PC-3 (cell line): ENCODE data around the gene NHSL1. TPM values are rescaled to one million over a fixed set of nuclear protein-coding genes. Genes with fewer than 3 reads are reported as not detected.

Experiments used
- ATAC-seq: fragments of 200-7000 bp; cut with Tn5 transposase; 2 replicates; pipeline ENCODE4 v1.9.1; 2020; ENCODE audit warnings: mild to moderate bottlenecking, moderate library complexity
- BruUV-seq: library from RNA; stranded (reverse); fragments of 400-500 nt; replicated peaks from 2 replicates; lab custom pipeline; 2021; lab: Mats Ljungman, UMichigan
- CTCF ChIA-PET: fragments of 300-600 bp; sonication (Branson Sonifier 250); formaldehyde crosslinking; loops from one replicate; lab custom pipeline; 2022; ENCODE audit warnings: antibody characterized with exemption; lab: Charles Lee
- POLR2A ChIA-PET: fragments of 300-600 bp; sonication (Branson Sonifier 250); formaldehyde crosslinking; loops from one replicate; lab custom pipeline; 2022; ENCODE audit warnings: antibody characterized with exemption; ENCODE audit not compliant: unreplicated experiment; lab: Charles Lee
- DNase-seq: peaks from one replicate; pipeline ENCODE4 v3.0.0-alpha.2; 2015
- H2AFZ ChIP-seq: fragments of 300-600 bp; sonication (generic); 2 replicates; pipeline ENCODE4 v1.6.0; 2016; ENCODE audit warnings: antibody characterized with exemption, low read length
- H3F3A ChIP-seq: fragments of 300-600 bp; sonication (generic); one replicate; pipeline ENCODE4 v1.6.0; 2017; ENCODE audit warnings: antibody characterized with exemption, low read length, control low read depth, mild to moderate bottlenecking; ENCODE audit not compliant: unreplicated experiment
- H3K27ac ChIP-seq: fragments of 300-600 bp; sonication (generic); 2 replicates; pipeline ENCODE4 v1.5.1; 2016; ENCODE audit warnings: mild to moderate bottlenecking, low read length
- H3K27me3 ChIP-seq: fragments of 300-600 bp; sonication (generic); 2 replicates; pipeline ENCODE4 v1.6.1; 2016; ENCODE audit warnings: low read length, mixed read lengths
- H3K36me3 ChIP-seq: fragments of 300-600 bp; sonication (generic); 2 replicates; pipeline ENCODE4 v1.6.1; 2016; ENCODE audit warnings: low read depth, mixed run types, low read length, mixed read lengths
- H3K4me1 ChIP-seq: fragments of 300-600 bp; sonication (generic); 2 replicates; pipeline ENCODE4 v1.5.1; 2016; ENCODE audit warnings: low read length; ENCODE audit not compliant: insufficient read depth
- H3K4me2 ChIP-seq: fragments of 300-600 bp; sonication (generic); 2 replicates; pipeline ENCODE4 v1.6.0; 2016; ENCODE audit warnings: low read length
- H3K4me3 ChIP-seq: fragments of 300-600 bp; sonication (generic); 2 replicates; pipeline ENCODE4 v1.5.1; 2016; ENCODE audit warnings: mild to moderate bottlenecking, low read length, mixed read lengths
- H3K79me2 ChIP-seq: fragments of 300-600 bp; sonication (generic); 2 replicates; pipeline ENCODE4 v1.6.1; 2017; ENCODE audit warnings: low read length, mixed read lengths
- H3K9ac ChIP-seq: fragments of 300-600 bp; sonication (generic); 2 replicates; pipeline ENCODE4 v1.6.0; 2016; ENCODE audit warnings: mild to moderate bottlenecking, low read length
- H3K9me2 ChIP-seq: fragments of 300-600 bp; sonication (generic); replicated peaks from 2 replicates; pipeline ENCODE4 v1.6.1; 2016; ENCODE audit warnings: mixed run types, low read length, mixed read lengths
- H3K9me3 ChIP-seq: fragments of 300-600 bp; sonication (generic); 2 replicates; pipeline ENCODE4 v1.6.1; 2016; ENCODE audit warnings: low read length, mixed read lengths
- H4K20me1 ChIP-seq: fragments of 300-600 bp; sonication (generic); 2 replicates; pipeline ENCODE4 v1.6.1; 2016; ENCODE audit warnings: low read length, mixed read lengths
- CTCF ChIP-seq: fragments of 300-600 bp; sonication (generic); conservative IDR thresholded peaks from 2 replicates; pipeline ENCODE4 v1.5.1; 2017; ENCODE audit warnings: antibody characterized with exemption, low read depth, mild to moderate bottlenecking, low read length
- EZH2 ChIP-seq: fragments of 300-600 bp; sonication (generic); IDR thresholded peaks from one replicate; pipeline ENCODE4 v1.6.1; 2017; ENCODE audit warnings: antibody characterized with exemption, mild to moderate bottlenecking, low read length; ENCODE audit not compliant: unreplicated experiment
- EZH2phosphoT487 ChIP-seq: fragments of 300-600 bp; sonication (generic); IDR thresholded peaks from 2 replicates; pipeline ENCODE4 v1.6.1; 2018; ENCODE audit warnings: mild to moderate bottlenecking, antibody characterized with exemption, low read length, borderline replicate concordance
- intact Hi-C: fragments of 100-400 bp; cut with micrococcal nuclease; formaldehyde crosslinking; loops from 2 replicates; pipeline ENCODE4 v1.9.0; 2023
- total RNA-seq: library from RNA; depleted of rRNA; stranded (reverse); fragments of >200 nt; gene quantifications from 2 replicates; pipeline ENCODE4 v1.2.3, GENCODE V29; 2014

The NHSL1 gene
- total RNA-seq, 1 experiment from 2014 or later = 4.8 TPM

DNA sequence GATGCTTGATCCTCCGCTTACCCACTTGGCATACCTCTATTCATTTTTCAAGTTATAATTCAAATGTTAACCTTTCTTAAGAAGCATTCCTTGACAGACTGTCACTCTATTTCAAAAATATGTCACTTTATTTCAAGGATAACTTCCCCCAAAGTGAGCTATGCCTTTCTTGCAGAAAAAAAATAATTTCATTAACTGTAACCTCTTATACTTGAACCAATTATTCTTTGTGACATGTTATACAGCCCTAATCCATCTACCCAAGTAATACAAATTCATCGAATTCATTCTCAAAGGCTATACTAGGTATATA is 9.3 kb upstream of the NHSL1 start:
- no peak for DNase-seq
- Histone ChIP-seq H3K79me2 (no peaks in the 10 kb centered on the region), H2AFZ (no peak overlapping the region), H3F3A (no peaks in the 10 kb centered on the region), H3K9ac (no peak overlapping the region), H3K27ac (no peak overlapping the region), H3K4me3 (no peak overlapping the region), H3K4me1 (0 out of 2 replicates have a peak, but pooled peaks cover 6% of the 10 kb centered on the region), H3K27me3 (no peaks in the 10 kb centered on the region), H3K36me3 (no peaks in the 10 kb centered on the region), H3K9me3 (no peaks in the 10 kb centered on the region), H3K4me2 (no peak overlapping the region), H3K9me2 (no peaks in the 10 kb centered on the region), H4K20me1 (no peaks in the 10 kb centered on the region)
- BruUV-seq = no TSS peak
- TF ChIP-seq EZH2phosphoT487 = no peak
- TF ChIP-seq CTCF = no peak
- TF ChIP-seq EZH2 = no peak
- ATAC-seq = no peak
- ChIA-PET POLR2A (no interaction called here), CTCF (interaction anchor here (0.8 kb wide), 1 partner anchor 40 kb away, joined by 3 read pairs; no protein-coding TSS in a partner anchor)
- intact Hi-C loops = loop anchor here (2.0 kb wide), 2 partner anchors 40 to 392 kb away; no protein-coding TSS in a partner anchor

GRCh38 chr6:138507977-138508675 is 8.8 kb upstream of the NHSL1 start:
- intact Hi-C loops = loop anchor here (2.0 kb wide), 2 partner anchors 39 to 391 kb away; no protein-coding TSS in a partner anchor
- no TSS peak for BruUV-seq
- ATAC-seq = no peak

More at GRCh38 chr6:138507977-138508675, 8.8 kb upstream of the NHSL1 start:
- 0 out of 2 replicates have a peak, but pooled peaks cover 6% of the 10 kb centered on the region for H3K4me1 ChIP-seq
- no peak for DNase-seq
- no peaks in the 10 kb centered on the region for H3K9me3 ChIP-seq
- no peak overlapping the region for H2AFZ ChIP-seq
- H3K9ac ChIP-seq = no peak overlapping the region
- ChIA-PET POLR2A (no interaction called here), CTCF (interaction anchor here (0.8 kb wide), 1 partner anchor 39 kb away, joined by 3 read pairs; no protein-coding TSS in a partner anchor)
- TF ChIP-seq EZH2 (no peak), CTCF (no peak), EZH2phosphoT487 (no peak)
- H3K27ac ChIP-seq = no peak overlapping the region
- H3K4me2 ChIP-seq = no peak overlapping the region
- H3K9me2 ChIP-seq = no peaks in the 10 kb centered on the region
- no peak overlapping the region for H3K4me3 ChIP-seq
- no peaks in the 10 kb centered on the region for H3K36me3 ChIP-seq
- H4K20me1 ChIP-seq = no peaks in the 10 kb centered on the region
- H3K27me3 ChIP-seq = no peaks in the 10 kb centered on the region
- H3F3A ChIP-seq = no peaks in the 10 kb centered on the region
- H3K79me2 ChIP-seq = no peaks in the 10 kb centered on the region
